GM18505 (cell line): ENCODE results near the gene ECT2.
A peak's percentile ranks its signal among the peaks of the same experiment; 100 is the strongest.
"Not testable (repeated sequence)": the region's sequence is repeated elsewhere in the genome, so short reads cannot be mapped to it uniquely, and the experiment has no call there.

Experiments used
- ATAC-seq: cut with Tn5 transposase; IDR thresholded peaks from one replicate; pipeline ENCODE4 v1.9.1; 2021; ENCODE audit not compliant: unreplicated experiment
- POLR2A ChIP-seq: IDR thresholded peaks from 4 replicates; pipeline ENCODE4 v1.6.1; 2011; ENCODE audit warnings: borderline replicate concordance; ENCODE audit not compliant: insufficient read depth, insufficient read length; ENCODE audit errors: extremely low read depth

Gene ECT2

DNA sequence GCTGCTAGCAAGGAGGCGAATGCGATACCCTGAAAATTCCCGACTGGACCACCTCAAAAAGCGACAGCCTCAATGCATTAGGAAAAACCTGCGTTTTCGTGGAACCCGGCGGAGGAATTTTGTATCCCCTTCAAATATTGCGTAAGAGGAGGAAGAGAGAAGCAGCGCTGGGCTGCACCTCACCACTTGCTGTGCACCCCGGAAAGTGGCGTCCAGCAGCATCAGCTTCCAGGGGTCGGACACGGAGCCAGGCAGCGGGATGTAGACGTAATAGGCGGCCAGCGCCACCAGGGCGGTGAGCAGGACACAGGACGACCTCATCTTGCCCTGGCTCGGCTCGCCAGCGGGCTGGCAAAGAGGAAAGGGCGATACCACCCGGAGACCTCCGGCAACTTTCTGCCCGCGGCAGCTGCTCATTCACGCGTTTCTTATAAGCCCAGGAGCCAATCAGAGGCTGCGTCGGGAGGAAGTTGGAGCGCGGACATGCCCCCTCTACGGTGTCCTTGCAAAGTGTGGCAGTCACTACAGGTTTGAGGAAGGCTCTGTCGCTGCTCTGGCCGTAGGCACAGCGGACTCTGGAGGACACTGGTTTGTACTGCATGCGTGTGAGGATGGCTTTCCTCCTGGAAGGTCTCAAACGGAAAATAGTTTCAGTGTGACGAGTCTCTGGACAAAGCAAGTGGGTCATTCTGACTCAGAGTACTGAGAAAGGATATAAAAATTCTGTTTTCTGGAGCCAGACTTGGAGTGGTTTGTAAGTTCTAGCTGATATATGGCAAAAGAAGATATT, 39.7 kb upstream of the ECT2 start, which contains the start of gene NCEH1:
Gene NCEH1, minus strand, starts transcription at position 404 of the 790 bp plus-strand sequence. Its CDS starts 83 bp downstream, at position 321.
- ATAC-seq: peak; percentile 99
- peak; percentile 84 for TF ChIP-seq POLR2A

- ATAC-seq: no peak
- TF ChIP-seq POLR2A: no peak
These were observed 39.1 kb upstream of the ECT2 start for GRCh38 chr3:172711454-172711795.

DNA sequence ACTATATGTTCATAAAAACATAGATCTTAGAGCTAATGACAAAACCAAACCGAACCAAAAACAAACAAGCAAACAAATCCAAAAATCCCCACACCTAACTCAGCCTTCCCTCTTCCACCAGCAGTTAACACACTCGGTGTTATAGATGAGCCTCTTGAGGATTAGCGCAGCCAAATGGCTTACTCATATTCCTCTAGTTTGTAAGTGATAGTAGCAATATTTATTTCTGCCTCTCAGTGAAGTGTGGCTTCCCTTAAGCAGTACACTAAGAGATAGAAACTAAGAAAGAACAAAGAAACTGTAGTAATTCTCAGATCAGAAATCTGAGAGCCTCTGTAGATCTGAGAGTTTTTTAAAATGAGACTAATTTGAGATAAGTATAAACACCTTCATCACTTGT, 37.2 kb upstream of the ECT2 start:
- ATAC-seq: no peak
- TF ChIP-seq POLR2A: no peak

DNA sequence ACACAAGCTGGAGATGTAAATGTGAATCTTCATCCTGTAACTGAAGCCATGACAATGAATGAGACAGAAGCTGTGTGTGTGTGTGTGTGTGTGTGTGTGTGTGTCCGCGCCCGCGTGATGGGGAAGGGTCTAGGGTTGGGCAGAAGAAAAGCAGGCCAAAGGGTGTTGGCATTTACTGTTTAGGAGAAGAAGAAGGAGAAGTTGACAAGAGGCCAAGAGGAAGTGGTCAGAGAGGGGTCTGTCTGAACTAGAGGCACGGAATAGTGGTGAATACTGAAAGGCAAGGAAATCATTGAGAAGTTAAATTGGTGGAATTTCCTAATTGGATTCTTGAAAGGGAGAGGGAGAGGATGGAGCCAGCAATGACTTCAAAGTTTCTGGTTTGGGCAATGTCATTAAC, 34.0 kb upstream of the ECT2 start:
- ATAC-seq: no peak
- no peak for TF ChIP-seq POLR2A

GRCh38 chr3:172717493-172718088, 32.9 kb upstream of the ECT2 start:
- no peak for TF ChIP-seq POLR2A
- ATAC-seq: no peak

DNA sequence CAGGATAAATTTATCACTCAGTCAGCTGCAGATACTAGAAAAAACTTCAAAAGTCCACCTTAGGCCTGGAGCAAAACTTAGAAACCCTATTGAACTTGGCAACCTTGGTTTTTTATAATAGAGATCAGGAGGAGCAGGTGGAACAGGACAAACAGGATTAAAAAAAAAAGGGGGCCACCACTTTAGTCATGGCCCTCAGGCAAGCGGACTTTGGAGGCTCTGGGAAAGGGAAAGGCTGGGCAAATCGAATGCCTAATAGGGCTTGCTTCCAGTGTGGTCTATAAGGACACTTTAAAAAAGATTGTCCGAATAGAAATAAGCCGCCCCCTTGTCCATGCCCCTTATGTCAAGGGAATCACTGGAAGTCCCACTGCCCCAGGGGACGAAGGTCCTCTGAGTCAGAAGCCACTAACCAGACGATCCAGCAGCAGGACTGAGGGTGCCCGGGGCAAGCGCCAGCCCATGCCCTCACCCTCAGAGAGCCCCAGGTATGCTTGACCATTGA, 27.9 kb upstream of the ECT2 start:
- ATAC-seq: not testable (repeated sequence)

DNA sequence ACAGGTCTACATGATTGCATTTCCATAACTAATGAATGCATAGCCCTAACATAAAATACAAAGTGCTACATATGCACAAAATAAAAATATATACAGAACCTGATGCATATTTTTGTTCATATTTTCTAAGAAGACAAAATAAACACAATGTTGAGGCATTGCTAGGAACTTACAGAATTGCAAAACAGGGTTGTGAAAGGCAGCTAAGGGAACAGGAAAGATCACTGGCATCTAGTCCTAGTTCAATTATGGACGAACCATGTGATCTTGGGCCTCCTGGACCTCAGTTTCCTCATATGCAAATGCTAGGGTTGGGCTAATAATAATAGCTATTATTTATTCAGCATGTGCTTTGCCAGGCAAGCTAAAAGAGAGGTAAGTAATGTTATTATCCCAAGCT, 24.1 kb upstream of the ECT2 start:
- no peak for TF ChIP-seq POLR2A
- no peak for ATAC-seq

- ATAC-seq: no peak
- no peak for TF ChIP-seq POLR2A
These were observed 15.5 kb upstream of the ECT2 start for GRCh38 chr3:172735014-172735413.

DNA sequence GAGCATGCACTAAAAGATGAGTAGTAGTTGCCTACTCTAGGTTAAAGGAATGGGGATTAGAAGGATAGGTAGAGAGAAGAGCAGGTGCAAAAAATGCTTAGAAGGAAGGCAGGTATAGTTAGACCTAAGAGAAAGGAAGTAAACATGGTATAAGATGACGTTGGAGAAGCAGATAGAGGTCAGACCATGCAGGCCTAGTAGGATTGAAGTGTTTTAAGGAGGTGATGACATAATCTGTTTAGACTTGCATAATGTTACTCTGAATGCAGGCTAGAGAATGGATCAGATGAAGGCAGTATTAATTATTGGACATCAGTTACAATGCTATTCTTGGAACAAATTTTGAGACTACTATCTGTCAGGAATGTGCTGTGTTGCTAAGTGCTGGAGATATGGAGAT, 11.1 kb upstream of the ECT2 start:
- TF ChIP-seq POLR2A: no peak
- no peak for ATAC-seq

- no peak for TF ChIP-seq POLR2A
- ATAC-seq: no peak
These were observed 4.1 kb upstream of the ECT2 start for GRCh38 chr3:172746475-172746874.

DNA sequence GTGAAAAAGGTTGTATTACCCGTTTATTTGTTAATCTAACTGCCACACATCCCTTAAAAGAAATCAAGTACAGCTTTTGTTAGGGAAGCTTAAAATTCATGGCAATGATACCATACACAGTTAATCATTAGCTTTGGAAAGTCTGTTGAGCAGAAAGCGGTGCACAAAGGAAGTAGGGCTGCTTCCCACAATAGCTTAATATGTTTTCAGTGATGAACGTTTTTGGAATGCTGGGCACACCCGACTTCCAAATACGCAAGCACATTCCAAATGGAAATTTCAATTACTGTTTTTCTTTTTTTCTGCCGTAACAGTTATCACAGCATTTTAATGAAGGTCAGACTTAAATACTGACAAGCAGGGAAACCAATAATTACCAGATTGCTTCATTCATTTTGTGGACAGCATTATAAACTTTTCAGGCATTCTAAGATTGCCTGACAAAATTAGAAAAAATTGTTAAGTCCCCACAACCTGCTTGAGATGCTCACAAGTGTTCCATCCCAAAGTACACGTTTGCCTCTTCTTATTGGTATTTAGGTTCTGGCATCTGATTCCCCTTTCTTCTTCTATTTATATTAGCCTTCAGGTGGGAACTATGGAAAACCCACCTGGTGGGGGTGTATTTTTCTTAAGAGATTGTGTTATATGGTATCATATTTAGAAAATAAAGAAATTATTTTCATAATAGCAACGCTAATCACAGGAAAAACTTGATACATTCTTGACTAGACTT, 1.1 kb upstream of the ECT2 start:
- ATAC-seq: no peak
- no peak for TF ChIP-seq POLR2A

GRCh38 chr3:172750069-172750367, 508 bp upstream of the ECT2 start:
- TF ChIP-seq POLR2A: no peak
- ATAC-seq: no peak

- peak; percentile 14 for ATAC-seq
- no peak for TF ChIP-seq POLR2A
These were observed 714 bp downstream of the ECT2 start for GRCh38 chr3:172751175-172751704.

DNA sequence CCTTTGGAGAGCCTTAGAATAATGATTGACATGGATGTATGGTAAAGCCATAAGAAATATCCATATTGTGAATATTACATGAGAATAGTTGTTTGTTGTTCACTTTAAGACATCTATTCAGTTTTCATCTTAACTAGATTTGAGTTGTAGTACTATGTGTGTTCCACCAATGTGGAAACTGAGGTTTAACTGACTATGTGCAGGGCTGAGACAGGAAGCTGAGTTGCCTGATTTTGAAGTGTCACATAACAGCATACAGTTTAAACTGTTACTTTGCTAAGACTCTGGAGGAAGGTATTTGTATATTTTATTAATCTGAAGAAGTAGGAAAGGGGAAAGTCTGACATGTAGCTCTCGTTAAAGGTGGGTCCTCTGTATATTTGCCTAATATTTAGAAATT, 2.1 kb downstream of the ECT2 start:
- no peak for ATAC-seq
- TF ChIP-seq POLR2A: no peak
